ENCODE results near the gene SLC16A6. TPM values are rescaled to one million over a fixed set of nuclear protein-coding genes. Genes with fewer than 3 reads are reported as not detected.
"Not testable (repeated sequence)": the region's sequence is repeated elsewhere in the genome, so short reads cannot be mapped to it uniquely, and the experiment has no call there.

SLC16A6 gene
- total RNA-seq, 1 experiment from 2014 or later, result 0.70 TPM

GRCh38 chr17:68288375-68288774 is 2.6 kb downstream of the SLC16A6 start:
- Histone ChIP-seq H3K4me3 (no peak overlapping the region), H3F3A (ENCODE audit: insufficient read depth, low read depth) (peaks cover 18% of the 10 kb centered on the region), H3K9me3 (ENCODE audit: insufficient read depth, low read depth) (no peaks in the 10 kb centered on the region), H3K36me3 (ENCODE audit: low read depth) (no peaks in the 10 kb centered on the region), H2AFZ (no peak overlapping the region), H3K27me3 (ENCODE audit: insufficient read depth, low read depth) (no peaks in the 10 kb centered on the region), H3K9me2 (ENCODE audit: insufficient read depth) (no peaks in the 10 kb centered on the region), H3K4me1 (replicated peaks; ENCODE audit: insufficient read depth) (peaks cover 20% of the 10 kb centered on the region), H3K4me2 (no peak overlapping the region), H3K27ac (no peak overlapping the region), H4K20me1 (ENCODE audit: insufficient read depth) (no peaks in the 10 kb centered on the region), H3K79me2 (ENCODE audit: low read depth) (no peaks in the 10 kb centered on the region)
- ChIA-PET POLR2A (ENCODE audit: unreplicated experiment) (no interaction called here), CTCF (no interaction called here)
- TF ChIP-seq CTCF (conservative IDR thresholded peaks at IDR 0.05) (no peak), EZH2 (IDR thresholded peaks at IDR 0.05; ENCODE audit: low read depth) (no peak)
- DNase-seq, result no peak
- no TSS peak for BruUV-seq (replicated peaks)
- intact Hi-C loops (cut with micrococcal nuclease; ENCODE audit: unreplicated experiment), result no loop called here

DNA sequence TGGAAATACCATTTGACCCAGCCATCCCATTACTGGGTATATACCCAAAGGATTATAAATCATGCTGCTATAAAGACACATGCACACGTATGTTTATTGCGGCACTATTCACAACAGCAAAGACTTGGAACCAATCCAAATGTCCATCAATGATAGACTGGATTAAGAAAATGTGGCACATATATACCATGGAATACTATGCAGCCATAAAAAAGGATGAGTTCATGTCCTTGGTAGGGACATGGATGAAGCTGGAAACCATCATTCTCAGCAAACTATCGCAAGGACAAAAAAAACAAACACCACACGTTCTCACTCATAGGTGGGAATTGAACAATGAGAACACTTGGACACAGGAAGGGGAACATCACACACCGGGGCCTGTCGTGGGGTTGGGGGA is 9.0 kb downstream of the SLC16A6 start:
- H3K9me3 ChIP-seq (ENCODE audit: insufficient read depth, low read depth); H3K27ac ChIP-seq; H3K4me2 ChIP-seq; H3K27me3 ChIP-seq (ENCODE audit: insufficient read depth, low read depth); H3K79me2 ChIP-seq (ENCODE audit: low read depth); POLR2A ChIA-PET (ENCODE audit: unreplicated experiment); DNase-seq; H3K4me1 ChIP-seq (replicated peaks; ENCODE audit: insufficient read depth); H3K9me2 ChIP-seq (ENCODE audit: insufficient read depth); H3F3A ChIP-seq (ENCODE audit: insufficient read depth, low read depth); intact Hi-C loops (cut with micrococcal nuclease; ENCODE audit: unreplicated experiment); H4K20me1 ChIP-seq (ENCODE audit: insufficient read depth); H2AFZ ChIP-seq; H3K4me3 ChIP-seq; H3K36me3 ChIP-seq (ENCODE audit: low read depth); BruUV-seq (replicated peaks): not testable (repeated sequence)
- CTCF ChIA-PET, result interaction anchor here (0.6 kb wide), 1 partner anchor 101 kb away, joined by 3 read pairs; no protein-coding TSS in a partner anchor

DNA sequence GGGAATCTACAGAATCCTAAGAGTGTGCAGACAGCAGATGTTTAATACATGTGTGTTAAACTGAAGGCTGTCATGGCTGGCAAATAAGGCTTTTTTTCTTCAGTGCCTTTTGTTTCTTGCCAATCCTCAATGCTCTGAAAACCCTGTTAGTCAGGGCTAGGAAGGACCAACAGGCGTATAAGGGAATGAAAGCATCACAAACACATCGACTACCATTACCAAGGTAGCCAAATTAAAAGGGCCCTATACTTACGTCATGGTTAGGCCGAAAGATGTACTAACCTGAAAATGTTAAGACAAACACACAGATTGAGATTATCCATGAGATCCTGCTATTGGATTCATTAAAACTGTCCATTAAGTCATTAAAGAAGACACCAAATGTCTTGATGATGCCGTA is 13.1 kb downstream of the SLC16A6 start:
- Histone ChIP-seq H3K79me2 (ENCODE audit: low read depth) (no peaks in the 10 kb centered on the region), H3K4me1 (replicated peaks; ENCODE audit: insufficient read depth) (no peaks in the 10 kb centered on the region), H3F3A (ENCODE audit: insufficient read depth, low read depth) (no peaks in the 10 kb centered on the region), H3K36me3 (ENCODE audit: low read depth) (no peaks in the 10 kb centered on the region), H3K9me2 (ENCODE audit: insufficient read depth) (no peaks in the 10 kb centered on the region), H3K4me3 (no peak overlapping the region), H3K9me3 (ENCODE audit: insufficient read depth, low read depth) (no peaks in the 10 kb centered on the region; the same call in 1 of the 2 replicates), H4K20me1 (ENCODE audit: insufficient read depth) (no peaks in the 10 kb centered on the region), H2AFZ (no peak overlapping the region), H3K27ac (no peak overlapping the region), H3K27me3 (ENCODE audit: insufficient read depth, low read depth) (no peaks in the 10 kb centered on the region), H3K4me2 (no peak overlapping the region)
- no peak for DNase-seq
- POLR2A ChIA-PET (ENCODE audit: unreplicated experiment), result no interaction called here
- no TSS peak for BruUV-seq (replicated peaks)
- CTCF ChIA-PET, result interaction anchor here (0.5 kb wide), 1 partner anchor 578 kb away, joined by 16 read pairs; no protein-coding TSS in a partner anchor
- intact Hi-C loops (cut with micrococcal nuclease; ENCODE audit: unreplicated experiment), result no loop called here
- TF ChIP-seq CTCF (conservative IDR thresholded peaks at IDR 0.05) (no peak), EZH2 (IDR thresholded peaks at IDR 0.05; ENCODE audit: low read depth) (no peak)

GRCh38 chr17:68276339-68276738 is 14.6 kb downstream of the SLC16A6 start:
- intact Hi-C loops (cut with micrococcal nuclease; ENCODE audit: unreplicated experiment); H4K20me1 ChIP-seq (ENCODE audit: insufficient read depth); H3F3A ChIP-seq (ENCODE audit: insufficient read depth, low read depth); H3K9me2 ChIP-seq (ENCODE audit: insufficient read depth); H3K79me2 ChIP-seq (ENCODE audit: low read depth); H3K4me3 ChIP-seq; H3K4me2 ChIP-seq; H3K36me3 ChIP-seq (ENCODE audit: low read depth); H3K27me3 ChIP-seq (ENCODE audit: insufficient read depth, low read depth); BruUV-seq (replicated peaks); H3K9me3 ChIP-seq (ENCODE audit: insufficient read depth, low read depth); POLR2A ChIA-PET (ENCODE audit: unreplicated experiment); H3K4me1 ChIP-seq (replicated peaks; ENCODE audit: insufficient read depth); H2AFZ ChIP-seq; H3K27ac ChIP-seq; CTCF ChIA-PET; DNase-seq: not testable (repeated sequence)

Data from PC-9 (cell line).